ENCODE measurements around the gene GRID2. TPM values are rescaled to one million over a fixed set of nuclear protein-coding genes. Genes with fewer than 3 reads are reported as not detected.

The GRID2 gene
- total RNA-seq, 2 experiments from 2014 or later, result not detected

- no peak for ATAC-seq
- Mint-ChIP-seq H3K27me3 (no peaks in the 10 kb centered on the region), H3K4me3 (no peak overlapping the region), H3K4me1 (no peaks in the 10 kb centered on the region), H3K9me3 (ENCODE audit: low read depth) (peaks cover 10% of the 10 kb centered on the region), H3K36me3 (ENCODE audit: low read depth) (no peaks in the 10 kb centered on the region), H3K27ac (no peak overlapping the region)
- no peak for DNase-seq
- ChIA-PET POLR2A (no interaction called here), CTCF (no interaction called here)
- intact Hi-C loops (cut with DNase I, micrococcal nuclease), result no loop called here
These were observed 1265.0 kb downstream of the GRID2 start for GRCh38 chr4:93568758-93569157.

GRCh38 chr4:93573285-93573684 lies 1269.5 kb downstream of the GRID2 start:
- Mint-ChIP-seq H3K27ac (no peak overlapping the region), H3K27me3 (no peaks in the 10 kb centered on the region), H3K4me3 (no peak overlapping the region), H3K4me1 (no peaks in the 10 kb centered on the region), H3K36me3 (ENCODE audit: low read depth) (no peaks in the 10 kb centered on the region), H3K9me3 (ENCODE audit: low read depth) (peaks cover 8% of the 10 kb centered on the region)
- no peak for DNase-seq
- ChIA-PET CTCF (no interaction called here), POLR2A (no interaction called here)
- intact Hi-C loops (cut with DNase I, micrococcal nuclease), result no loop called here
- no peak for ATAC-seq

- Mint-ChIP-seq H3K4me1 (no peaks in the 10 kb centered on the region), H3K4me3 (no peak overlapping the region)
- CTCF ChIA-PET, result no interaction called here
These were observed 1275.2 kb downstream of the GRID2 start for GRCh38 chr4:93578942-93579341.

GRCh38 chr4:93605163-93605562 lies 1301.4 kb downstream of the GRID2 start:
- Mint-ChIP-seq H3K4me1 (no peaks in the 10 kb centered on the region), H3K36me3 (ENCODE audit: low read depth) (no peaks in the 10 kb centered on the region), H3K27me3 (no peaks in the 10 kb centered on the region), H3K9me3 (ENCODE audit: low read depth) (peaks cover 2% of the 10 kb centered on the region), H3K4me3 (no peak overlapping the region), H3K27ac (no peak overlapping the region)
- DNase-seq (no peak), ATAC-seq (no peak)
- CTCF ChIA-PET, result interaction anchor here (0.6 kb wide), 1 partner anchor 206 kb away, joined by 3 read pairs; no protein-coding TSS in a partner anchor
- POLR2A ChIA-PET, result no interaction called here
- intact Hi-C loops (cut with DNase I, micrococcal nuclease), result no loop called here

More at GRCh38 chr4:93578942-93579341, 1275.2 kb downstream of the GRID2 start:
- POLR2A ChIA-PET, result no interaction called here
- H3K36me3 Mint-ChIP-seq (ENCODE audit: low read depth), result no peaks in the 10 kb centered on the region
- H3K9me3 Mint-ChIP-seq (ENCODE audit: low read depth), result peaks cover 5% of the 10 kb centered on the region
- no peaks in the 10 kb centered on the region for H3K27me3 Mint-ChIP-seq
- intact Hi-C loops (cut with DNase I, micrococcal nuclease), result no loop called here
- no peak overlapping the region for H3K27ac Mint-ChIP-seq
- ATAC-seq (no peak), DNase-seq (no peak)

DNA sequence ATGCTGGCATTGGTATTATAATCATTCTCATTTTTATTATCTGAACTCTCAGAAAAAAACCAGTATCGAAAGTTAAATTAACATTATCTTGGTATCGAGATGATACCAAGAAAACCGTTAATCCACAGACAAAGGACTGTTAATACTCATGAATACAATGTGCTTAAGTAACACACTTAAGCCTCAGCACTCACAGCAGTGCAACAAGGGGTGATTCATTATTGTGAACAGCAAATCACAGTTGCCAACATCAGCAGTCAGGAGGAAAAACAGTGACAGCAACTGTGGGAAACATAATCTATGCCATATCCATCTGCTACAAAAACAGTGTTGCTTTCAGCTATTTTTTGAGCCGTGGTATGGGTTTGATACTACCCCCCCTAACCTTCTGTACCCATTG lies 1313.8 kb downstream of the GRID2 start:
- CTCF ChIA-PET, result no interaction called here
- no peak for ATAC-seq
- Mint-ChIP-seq H3K27me3 (no peaks in the 10 kb centered on the region), H3K4me3 (no peak overlapping the region), H3K27ac (no peak overlapping the region), H3K4me1 (no peaks in the 10 kb centered on the region), H3K36me3 (ENCODE audit: low read depth) (no peaks in the 10 kb centered on the region), H3K9me3 (ENCODE audit: low read depth) (no peaks in the 10 kb centered on the region)
- DNase-seq, result no peak
- POLR2A ChIA-PET, result no interaction called here
- intact Hi-C loops (cut with DNase I, micrococcal nuclease), result no loop called here

DNA sequence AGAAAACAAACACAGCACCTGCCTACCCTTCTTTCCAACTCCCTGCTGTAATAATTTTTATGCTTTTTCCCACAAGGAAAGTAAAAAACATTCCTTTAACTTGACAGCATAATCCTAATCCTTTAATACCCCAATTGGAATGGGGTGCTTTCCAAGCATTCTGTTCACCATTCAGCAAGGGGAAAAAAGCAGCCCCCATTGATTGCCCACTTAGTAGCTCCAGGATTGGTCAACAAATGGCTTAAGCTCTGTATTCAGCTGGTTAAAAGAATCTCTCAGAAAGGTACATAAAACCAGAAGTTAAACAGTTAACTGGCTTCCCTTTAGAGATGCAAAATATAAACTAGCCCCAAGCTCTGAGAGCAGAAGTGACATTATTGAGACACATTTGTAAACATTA lies 1330.0 kb downstream of the GRID2 start:
- CTCF ChIA-PET, result interaction anchor here (1.9 kb wide), 1 partner anchor 12 kb away, joined by 6 read pairs; no protein-coding TSS in a partner anchor
- ATAC-seq, result no peak
- POLR2A ChIA-PET, result no interaction called here

GRCh38 chr4:93635943-93636342 lies 1332.2 kb downstream of the GRID2 start:
- DNase-seq (no peak), ATAC-seq (no peak)
- no peaks in the 10 kb centered on the region for H3K4me1 Mint-ChIP-seq
- peaks cover 2% of the 10 kb centered on the region for H3K9me3 Mint-ChIP-seq (ENCODE audit: low read depth)
- H3K27ac Mint-ChIP-seq, result no peak overlapping the region
- no peaks in the 10 kb centered on the region for H3K27me3 Mint-ChIP-seq
- ChIA-PET POLR2A (no interaction called here), CTCF (no interaction called here)
- no peaks in the 10 kb centered on the region for H3K36me3 Mint-ChIP-seq (ENCODE audit: low read depth)
- no peak overlapping the region for H3K4me3 Mint-ChIP-seq
- intact Hi-C loops (cut with DNase I, micrococcal nuclease), result no loop called here

More for the DNA sequence above, 1330.0 kb downstream of the GRID2 start:
- intact Hi-C loops (cut with DNase I, micrococcal nuclease), result no loop called here
- Mint-ChIP-seq H3K4me3 (no peak overlapping the region), H3K4me1 (no peaks in the 10 kb centered on the region), H3K27me3 (no peaks in the 10 kb centered on the region), H3K9me3 (ENCODE audit: low read depth) (peaks cover 2% of the 10 kb centered on the region), H3K36me3 (ENCODE audit: low read depth) (no peaks in the 10 kb centered on the region), H3K27ac (no peak overlapping the region)
- no peak for DNase-seq

DNA sequence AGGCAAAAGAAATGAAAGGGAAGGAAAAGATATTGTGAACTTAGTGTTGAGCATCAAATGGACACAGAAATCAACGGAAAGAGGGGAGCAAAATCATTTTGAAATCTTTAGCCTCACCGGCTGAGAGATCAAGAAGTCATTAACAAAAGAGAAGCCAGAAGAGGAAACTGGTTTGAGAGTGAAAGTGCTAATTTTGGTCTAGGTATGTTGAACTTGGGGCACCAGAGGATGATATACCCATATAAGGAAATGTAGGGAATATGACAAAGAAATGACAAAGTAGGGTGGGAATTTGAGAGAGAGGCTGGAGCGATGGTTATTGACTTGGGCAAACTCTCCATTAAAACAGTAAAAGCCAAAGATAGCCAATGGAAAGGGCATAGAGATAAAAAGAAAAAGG lies 1341.4 kb downstream of the GRID2 start:
- Mint-ChIP-seq H3K9me3 (ENCODE audit: low read depth) (no peaks in the 10 kb centered on the region), H3K27me3 (no peaks in the 10 kb centered on the region), H3K4me1 (no peaks in the 10 kb centered on the region), H3K27ac (no peak overlapping the region), H3K36me3 (ENCODE audit: low read depth) (no peaks in the 10 kb centered on the region), H3K4me3 (no peak overlapping the region)
- ChIA-PET CTCF (interaction anchor here (1.1 kb wide), 1 partner anchor 11 kb away, joined by 6 read pairs; no protein-coding TSS in a partner anchor), POLR2A (no interaction called here)
- intact Hi-C loops (cut with DNase I, micrococcal nuclease), result no loop called here
- DNase-seq, result no peak
- ATAC-seq, result no peak

DNA sequence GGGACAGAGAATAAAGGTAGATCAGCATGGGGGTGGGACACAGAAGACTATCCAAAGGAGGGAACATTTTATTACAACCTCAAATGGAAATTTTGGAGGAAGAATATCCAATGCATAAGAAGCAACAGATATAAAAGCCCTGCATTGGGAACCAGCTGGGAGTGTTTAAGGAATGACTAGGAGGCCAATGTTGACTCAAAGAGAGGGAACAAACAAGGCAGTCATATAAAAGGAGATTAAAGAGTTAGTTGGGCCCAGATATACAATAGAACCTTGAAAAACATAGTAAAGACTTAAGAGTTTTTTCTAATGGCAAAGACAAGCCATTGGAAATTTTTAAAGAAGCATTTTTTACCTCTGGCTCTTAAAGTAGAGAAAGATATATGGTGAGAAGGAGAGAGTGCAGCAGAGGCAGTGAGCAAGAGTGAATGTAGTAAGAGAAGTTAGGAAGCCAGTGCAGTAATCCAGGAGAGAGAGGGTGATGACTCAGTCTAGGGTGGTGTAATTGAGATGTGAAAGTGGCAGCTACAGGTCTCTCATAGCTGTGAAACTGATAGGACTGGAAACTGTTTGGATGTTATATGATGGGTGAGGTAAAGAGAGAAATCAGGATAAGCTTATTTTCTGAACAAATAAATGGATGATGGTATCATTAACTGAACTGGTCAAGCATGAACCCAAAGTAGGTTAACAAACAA lies 1342.6 kb downstream of the GRID2 start:
- no peak for ATAC-seq
- ChIA-PET POLR2A (no interaction called here), CTCF (interaction anchor here (1.1 kb wide), 1 partner anchor 12 kb away, joined by 6 read pairs; no protein-coding TSS in a partner anchor)
- Mint-ChIP-seq H3K27ac (no peak overlapping the region), H3K4me1 (no peaks in the 10 kb centered on the region), H3K9me3 (ENCODE audit: low read depth) (no peaks in the 10 kb centered on the region), H3K36me3 (ENCODE audit: low read depth) (no peaks in the 10 kb centered on the region), H3K27me3 (no peaks in the 10 kb centered on the region), H3K4me3 (no peak overlapping the region)
- intact Hi-C loops (cut with DNase I, micrococcal nuclease), result no loop called here
- DNase-seq, result no peak

DNA sequence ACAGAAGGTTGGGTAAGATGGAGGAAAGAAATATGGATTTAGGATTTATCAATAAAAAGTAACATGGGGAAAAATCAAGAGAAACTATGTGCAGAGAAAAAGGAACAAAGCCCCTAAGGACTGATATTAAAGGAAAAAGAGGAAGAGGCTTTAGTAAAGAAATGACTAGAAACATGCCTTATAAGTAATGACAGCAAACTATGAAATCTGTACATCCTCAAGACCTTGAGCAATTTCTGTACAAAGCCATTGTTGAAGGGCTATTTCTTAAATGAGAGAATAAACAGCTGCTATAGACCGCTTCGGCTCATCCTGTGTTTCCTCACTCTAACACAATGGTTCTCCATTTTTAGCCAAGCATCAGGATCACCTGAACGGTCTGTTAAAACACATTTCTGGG lies 1344.5 kb downstream of the GRID2 start:
- POLR2A ChIA-PET, result no interaction called here

GRCh38 chr4:93649828-93650227 lies 1346.1 kb downstream of the GRID2 start:
- ChIA-PET POLR2A (no interaction called here), CTCF (no interaction called here)
- Mint-ChIP-seq H3K4me1 (no peaks in the 10 kb centered on the region), H3K27ac (no peak overlapping the region), H3K27me3 (no peaks in the 10 kb centered on the region), H3K36me3 (ENCODE audit: low read depth) (no peaks in the 10 kb centered on the region), H3K4me3 (no peak overlapping the region), H3K9me3 (ENCODE audit: low read depth) (no peaks in the 10 kb centered on the region)
- ATAC-seq (no peak), DNase-seq (no peak)
- intact Hi-C loops (cut with DNase I, micrococcal nuclease), result no loop called here

More for the DNA sequence above, 1344.5 kb downstream of the GRID2 start:
- CTCF ChIA-PET, result no interaction called here
- Mint-ChIP-seq H3K4me3 (no peak overlapping the region), H3K9me3 (ENCODE audit: low read depth) (no peaks in the 10 kb centered on the region), H3K4me1 (no peaks in the 10 kb centered on the region), H3K27ac (no peak overlapping the region), H3K36me3 (ENCODE audit: low read depth) (no peaks in the 10 kb centered on the region), H3K27me3 (no peaks in the 10 kb centered on the region)
- ATAC-seq, result no peak
- no peak for DNase-seq
- intact Hi-C loops (cut with DNase I, micrococcal nuclease), result no loop called here

- DNase-seq, result no peak
- no peak overlapping the region for H3K27ac Mint-ChIP-seq
- ChIA-PET CTCF (no interaction called here), POLR2A (no interaction called here)
- no peak overlapping the region for H3K4me3 Mint-ChIP-seq
- intact Hi-C loops (cut with DNase I, micrococcal nuclease), result no loop called here
- no peaks in the 10 kb centered on the region for H3K4me1 Mint-ChIP-seq
- no peaks in the 10 kb centered on the region for H3K36me3 Mint-ChIP-seq (ENCODE audit: low read depth)
- ATAC-seq, result no peak
- no peaks in the 10 kb centered on the region for H3K27me3 Mint-ChIP-seq
- H3K9me3 Mint-ChIP-seq (ENCODE audit: low read depth), result no peaks in the 10 kb centered on the region
These were observed 1350.4 kb downstream of the GRID2 start for GRCh38 chr4:93654211-93654610.

All from activated CD4-positive, alpha-beta T cell treated with anti-CD3 and anti-CD28 coated beads for 36 hours (primary cell).